ENCODE measurements around the gene MYO1D.

- TF ChIP-seq CTCF (IDR thresholded peaks at IDR 0.05) (no peak), POLR2A (IDR thresholded peaks at IDR 0.05) (no peak)
Measured at GRCh38 chr17:32460054-32460453, 416.9 kb downstream of the MYO1D start.
